Skin of body (tissue), 2 donors: ENCODE measurements around the gene LRIT2. TPM values are rescaled to one million over a fixed set of nuclear protein-coding genes. Genes with fewer than 3 reads are reported as not detected.
"Not testable (repeated sequence)": the region's sequence is repeated elsewhere in the genome, so short reads cannot be mapped to it uniquely, and the experiment has no call there.

ENCODE experiments used
- DNase-seq: peaks from one replicate; lab custom pipeline; 2025; lab: John Stamatoyannopoulos, UW
- total RNA-seq: library from RNA; depleted of rRNA; stranded (reverse); fragments of >200 nt; gene quantifications from one replicate; pipeline ENCODE4 v1.2.3, GENCODE V29; 2014

The LRIT2 gene
- total RNA-seq, 1 donor from 2014 or later: not detected

DNA sequence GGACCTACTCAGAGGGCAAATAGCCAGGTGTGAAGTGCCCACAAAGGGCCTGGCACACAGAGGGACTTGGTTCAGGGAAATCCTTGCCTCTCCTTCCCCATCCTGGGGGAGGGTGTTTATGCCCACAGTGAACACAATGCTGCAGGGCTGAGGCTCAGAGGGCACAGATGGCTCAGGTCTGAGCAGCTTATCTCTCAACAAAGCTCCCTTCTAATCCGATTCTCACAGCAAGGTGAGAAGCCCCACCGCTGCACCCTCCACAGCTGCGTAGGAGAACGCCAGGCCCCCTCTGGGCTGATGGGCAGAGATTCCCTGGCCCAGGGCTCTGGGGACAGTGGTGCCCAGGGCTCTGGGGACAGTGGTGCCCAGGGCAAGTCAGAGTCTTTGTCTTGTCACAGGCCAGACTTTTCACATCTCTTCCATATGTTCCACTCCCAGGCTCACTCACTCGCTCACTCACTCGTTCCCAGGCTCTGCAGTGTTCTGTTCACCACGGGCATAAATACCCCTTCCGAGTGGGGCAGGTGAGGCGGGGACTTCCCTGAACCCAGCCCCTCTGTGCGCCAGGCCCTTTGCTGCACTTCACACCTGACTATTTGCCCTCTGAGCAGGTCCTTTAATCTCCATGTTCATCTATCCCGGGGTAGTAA is 39.7 kb downstream of the LRIT2 start:
- no peak for DNase-seq

DNA sequence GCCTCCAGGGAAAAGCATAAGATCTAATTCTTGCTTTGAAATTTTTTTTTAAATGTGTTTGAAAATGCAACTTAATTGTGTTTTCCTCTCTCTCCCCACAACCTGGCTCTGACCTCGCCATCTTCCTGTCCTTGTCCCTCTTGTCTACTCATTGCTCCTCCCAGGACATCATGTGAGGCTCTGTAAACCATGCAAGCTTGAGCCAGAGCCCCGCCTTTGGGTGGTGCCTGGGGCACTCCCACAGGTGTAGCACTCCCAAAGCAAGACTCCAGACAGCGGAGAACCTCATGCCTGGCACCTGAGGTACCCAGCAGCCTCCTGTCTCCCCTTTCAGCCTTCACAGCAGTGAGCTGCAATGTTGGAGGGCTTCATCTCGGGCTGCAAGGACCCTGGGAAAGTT is 40.8 kb downstream of the LRIT2 start:
- DNase-seq: no peak

DNA sequence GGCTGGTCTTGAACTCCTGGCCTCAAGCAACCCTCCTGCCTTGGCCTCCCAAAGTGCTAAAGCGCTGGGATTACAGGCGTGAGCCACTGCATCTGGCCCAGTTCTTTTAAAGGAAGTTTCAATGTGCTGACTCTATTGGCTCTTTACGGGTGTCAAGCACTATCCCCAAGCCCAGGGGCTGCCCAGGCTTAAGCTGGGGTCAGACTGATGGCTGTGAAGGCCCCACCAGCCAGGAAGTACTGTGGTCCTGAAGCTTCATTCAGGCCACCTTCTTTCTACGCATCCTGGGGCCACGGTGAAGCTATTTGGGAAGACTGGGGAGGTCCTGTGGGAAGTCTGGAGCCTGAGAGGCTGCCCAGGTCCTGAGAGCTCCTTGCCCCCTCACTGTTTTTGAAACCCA is 43.7 kb downstream of the LRIT2 start:
- no peak for DNase-seq

DNA sequence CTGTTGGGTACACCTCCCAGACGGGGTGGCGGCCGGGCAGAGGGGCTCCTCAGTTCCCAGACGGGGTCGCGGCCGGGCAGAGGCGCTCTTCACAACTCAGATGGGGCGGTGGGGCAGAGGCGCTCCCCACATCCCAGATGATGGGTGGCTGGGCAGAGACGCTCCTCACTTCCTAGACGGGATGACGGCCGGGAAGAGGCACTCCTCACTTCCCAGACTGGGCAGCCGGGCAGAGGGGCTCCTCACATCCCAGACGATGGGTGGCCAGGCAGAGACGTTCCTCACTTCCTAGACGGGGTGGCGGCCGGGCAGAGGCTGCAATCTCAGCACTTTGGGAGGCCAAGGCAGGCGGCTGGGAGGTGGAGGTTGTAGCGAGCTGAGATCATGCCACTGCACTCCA is 45.0 kb downstream of the LRIT2 start:
- not testable (repeated sequence) for DNase-seq

DNA sequence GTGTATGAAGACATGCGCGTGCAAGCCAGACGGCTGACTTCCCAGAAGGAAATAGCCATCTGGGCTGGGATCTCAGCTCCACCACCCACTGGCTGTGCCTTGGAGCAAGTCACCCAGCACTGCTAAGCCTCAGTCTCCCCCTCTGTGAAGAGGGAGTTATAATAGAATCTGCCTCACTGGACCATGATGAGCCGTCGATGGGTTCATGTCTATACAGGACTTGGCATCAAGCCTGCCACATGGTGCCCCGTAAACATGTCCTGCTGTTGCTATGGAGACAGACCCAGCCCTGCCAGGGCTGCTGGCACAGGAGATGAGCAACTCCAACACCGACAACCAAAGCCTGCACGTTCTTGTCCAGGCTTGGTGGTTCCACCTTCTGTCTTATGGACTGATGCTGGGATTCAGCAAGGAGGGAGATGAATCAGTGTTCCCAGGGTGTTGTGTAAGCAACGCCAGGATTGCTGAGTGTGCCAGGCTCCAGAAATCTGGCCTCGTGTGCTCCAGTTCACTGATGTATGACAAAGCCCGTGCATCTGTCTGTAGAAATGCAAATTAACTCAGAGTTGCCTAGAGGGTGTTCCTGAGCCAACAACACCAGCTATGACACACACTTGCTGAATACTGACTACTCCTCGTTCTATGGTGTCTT is 46.2 kb downstream of the LRIT2 start:
- DNase-seq: peak; percentile 36

DNA sequence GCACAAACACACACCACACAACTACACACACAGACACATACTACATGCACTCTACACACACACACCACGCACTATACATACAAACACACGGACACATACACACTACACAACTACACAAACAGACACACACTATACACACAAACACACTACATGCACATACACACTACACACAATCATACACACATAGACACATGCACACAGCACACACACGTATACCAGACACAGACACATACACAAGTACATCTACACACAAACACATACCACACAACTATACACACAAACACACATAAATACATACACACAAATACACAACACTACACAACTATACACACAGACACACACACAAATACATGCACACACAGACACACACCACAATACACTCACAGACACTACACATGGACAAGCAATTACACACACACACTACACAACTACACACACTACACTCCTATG is 47.2 kb downstream of the LRIT2 start:
- DNase-seq: no peak

DNA sequence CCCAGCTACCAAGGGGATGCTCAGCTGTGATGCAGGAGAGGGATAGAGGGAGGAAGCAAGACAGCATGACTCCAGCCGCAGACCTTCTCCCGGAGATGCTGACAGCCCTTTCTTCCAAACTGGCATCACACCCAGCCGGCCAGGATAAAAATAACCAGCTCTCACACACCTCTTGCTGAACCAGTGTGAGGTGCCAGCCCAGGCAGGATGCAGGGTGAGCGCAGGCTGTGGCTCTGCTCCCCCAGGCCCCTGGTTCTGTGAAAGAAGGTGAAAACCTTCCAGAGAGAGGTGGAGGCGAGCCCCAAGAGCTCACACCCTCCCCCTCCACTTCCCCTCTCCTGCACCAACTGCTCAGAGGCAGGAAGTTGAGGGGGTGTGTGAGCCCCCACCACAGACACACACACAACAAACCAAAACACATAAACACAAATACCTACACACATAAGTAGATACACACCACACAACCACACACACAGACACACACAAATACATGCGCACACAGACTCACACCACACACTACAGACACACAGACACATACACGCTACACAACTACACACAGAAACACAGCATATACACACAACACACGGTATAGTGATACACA is 47.7 kb downstream of the LRIT2 start:
- no peak for DNase-seq

DNA sequence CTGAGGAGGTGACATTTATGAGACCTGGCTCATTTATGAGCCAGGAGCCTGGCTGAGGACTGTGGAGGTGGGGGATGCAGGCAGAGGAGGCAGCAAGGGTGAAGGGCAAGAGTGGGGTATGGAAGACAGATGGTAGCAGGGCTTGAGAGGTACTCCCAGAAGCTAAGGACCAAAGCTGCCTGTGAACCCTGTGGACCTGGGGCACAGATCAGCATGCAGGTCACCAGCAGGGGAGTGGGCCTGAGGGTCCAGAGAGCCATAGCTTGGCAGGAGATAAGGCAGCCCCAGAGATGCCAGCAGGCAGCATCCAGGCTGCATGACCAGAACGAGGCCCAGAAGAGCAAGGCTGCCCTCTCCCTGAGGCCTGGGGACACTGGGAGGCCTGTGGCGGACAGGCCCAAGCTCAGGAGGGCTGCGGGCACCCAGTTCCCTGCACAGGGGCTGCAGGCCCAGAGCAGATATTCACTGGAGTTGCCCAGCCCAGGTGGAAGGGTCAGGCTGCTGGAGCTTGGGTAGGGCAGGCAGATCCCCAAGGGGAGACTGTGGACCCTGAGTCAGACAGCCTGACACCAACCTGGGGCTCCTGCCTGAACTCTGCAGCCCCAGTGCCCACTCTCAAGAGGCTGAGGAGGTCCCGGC is 48.4 kb downstream of the LRIT2 start:
- no peak for DNase-seq

DNA sequence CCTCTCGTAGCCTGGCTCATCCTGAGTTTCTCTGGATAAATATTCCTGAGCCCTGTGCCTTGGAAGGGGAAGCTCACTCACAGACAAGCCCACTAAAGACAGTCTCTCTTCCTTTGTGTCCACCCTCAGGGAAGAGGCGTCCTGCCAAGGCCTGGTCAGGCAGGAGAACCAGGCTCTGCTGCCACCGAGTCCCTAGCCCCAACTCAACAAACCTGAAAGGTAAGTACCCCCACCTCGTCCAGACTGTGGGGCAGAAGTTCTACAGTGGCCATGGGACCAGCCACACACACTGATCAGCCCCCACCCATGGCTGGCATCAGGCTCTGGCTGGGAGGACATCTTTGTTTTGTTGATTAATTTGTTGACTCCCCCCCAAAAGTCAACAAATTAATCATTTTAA is 49.0 kb downstream of the LRIT2 start:
- no peak for DNase-seq

DNA sequence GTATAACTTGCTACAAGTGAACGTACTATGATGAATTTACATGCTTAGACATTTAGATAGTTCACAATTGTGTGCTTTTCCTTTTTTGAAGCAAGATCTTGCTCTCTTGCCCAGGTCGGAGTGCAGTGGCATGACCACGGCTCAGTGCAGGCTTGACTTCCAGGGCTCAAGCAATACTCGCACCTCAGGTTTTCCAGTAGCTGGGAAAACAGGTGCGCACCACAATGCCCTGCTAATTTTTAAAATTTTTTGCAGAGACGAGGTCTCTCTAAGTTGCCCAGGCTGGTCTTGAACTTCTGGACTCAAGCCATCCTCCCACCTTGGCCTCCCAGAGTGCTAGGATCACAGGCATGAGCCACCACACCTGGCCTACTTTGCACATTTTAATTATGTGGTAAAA is 49.9 kb downstream of the LRIT2 start:
- DNase-seq: no peak

DNA sequence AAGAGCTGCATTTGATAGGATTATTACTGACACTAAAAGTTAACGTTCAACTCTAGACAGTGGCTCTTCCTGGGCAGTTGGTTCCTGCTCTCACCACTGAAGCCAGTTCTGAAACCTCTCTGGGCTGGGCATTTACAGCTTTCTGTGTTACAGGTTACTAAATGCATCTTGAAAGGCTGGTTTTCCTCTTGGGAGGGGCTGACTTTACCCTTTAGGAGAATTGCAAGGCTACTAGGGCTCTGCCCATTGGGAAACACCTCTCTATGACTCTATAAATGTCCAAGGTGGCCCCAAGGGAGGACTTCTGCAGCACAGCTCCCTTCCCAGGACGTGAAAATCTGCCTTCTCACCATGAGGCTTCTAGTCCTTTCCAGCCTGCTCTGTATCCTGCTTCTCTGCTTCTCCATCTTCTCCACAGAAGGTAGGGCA is 51.8 kb downstream of the LRIT2 start, which contains the start of gene GPR15LG:
Gene GPR15LG (plus strand): TSS at position 301 of the 429 bp plus-strand sequence. CDS start 51 bp downstream, at position 352.
- no peak for DNase-seq

DNA sequence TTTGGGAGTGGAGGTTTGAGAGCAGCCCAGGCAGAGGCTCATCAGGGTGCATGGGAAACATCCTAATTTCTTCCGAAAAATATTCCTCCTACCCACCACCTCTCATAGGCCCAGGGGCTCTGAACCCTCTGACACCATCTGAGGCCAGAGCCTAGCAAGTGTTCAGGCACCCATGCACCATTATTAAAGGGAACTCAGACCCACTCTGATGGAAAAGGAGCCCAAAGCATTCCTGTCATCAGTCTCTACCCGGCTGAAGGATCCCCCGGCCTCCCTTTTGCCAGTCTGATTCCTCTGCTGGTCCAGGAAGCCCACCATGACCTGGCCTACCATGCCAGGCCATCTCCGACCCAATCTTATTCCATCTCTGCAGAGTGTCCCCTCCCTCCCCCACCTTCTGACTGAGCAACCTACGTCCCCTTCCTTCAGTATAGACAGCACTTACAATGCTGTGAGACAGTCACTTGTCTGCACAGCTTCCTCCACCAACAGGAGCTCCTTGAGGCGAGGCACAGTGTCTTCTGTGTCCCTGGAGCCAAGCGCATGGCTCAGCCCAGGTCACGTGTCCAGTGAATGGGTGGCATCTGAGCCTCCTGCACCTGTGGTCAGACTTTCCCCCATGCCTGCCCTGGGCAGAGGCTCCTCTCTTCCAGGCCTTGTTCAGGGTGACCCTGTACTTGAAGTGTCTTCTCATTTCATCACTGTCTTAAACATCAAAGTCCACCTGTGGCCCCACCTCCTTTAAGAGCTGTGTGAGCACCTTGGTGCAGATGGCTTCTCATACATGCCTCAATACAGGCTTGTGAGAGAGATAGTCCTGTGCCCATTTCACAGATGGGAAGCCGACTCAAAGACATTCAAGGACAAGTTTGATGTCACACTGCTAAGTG is 52.6 kb downstream of the LRIT2 start:
- no peak for DNase-seq

DNA sequence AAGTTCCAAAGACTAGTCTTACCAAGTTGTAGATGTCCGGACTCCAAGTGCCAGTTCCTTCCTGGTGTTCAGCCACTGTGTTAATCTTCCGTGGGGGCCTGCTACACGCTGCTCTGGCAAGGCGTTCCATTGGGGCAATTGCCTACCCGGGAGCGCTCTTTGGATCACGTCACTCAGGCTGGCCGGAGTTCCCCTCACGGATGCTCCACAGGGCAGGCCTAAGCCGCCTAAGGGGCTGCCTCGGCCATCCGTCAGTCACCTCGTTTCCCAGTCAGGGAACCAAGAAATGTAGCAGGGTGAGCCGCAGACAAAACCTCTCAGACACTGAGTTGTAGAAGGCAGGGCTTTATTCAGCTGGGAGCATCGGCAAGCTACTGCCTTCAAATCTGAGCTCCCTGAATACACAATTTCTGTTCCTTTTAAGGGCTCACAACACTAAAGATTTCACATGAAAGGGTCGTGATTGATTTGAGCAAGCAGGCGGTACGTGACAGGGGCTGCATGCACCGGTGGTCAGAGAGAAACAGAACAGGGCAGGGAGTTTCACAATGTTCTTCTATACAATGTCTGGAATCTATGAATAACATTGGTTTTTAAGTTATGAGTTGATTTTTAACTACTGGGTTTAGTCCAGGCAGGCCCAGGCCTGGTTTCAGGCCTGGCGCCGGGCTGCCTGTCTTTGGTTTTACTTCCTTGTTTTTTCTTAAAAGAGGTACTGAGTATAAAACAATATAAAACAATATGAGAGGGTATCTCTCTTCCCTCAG is 53.5 kb downstream of the LRIT2 start:
- DNase-seq: not testable (repeated sequence)

DNA sequence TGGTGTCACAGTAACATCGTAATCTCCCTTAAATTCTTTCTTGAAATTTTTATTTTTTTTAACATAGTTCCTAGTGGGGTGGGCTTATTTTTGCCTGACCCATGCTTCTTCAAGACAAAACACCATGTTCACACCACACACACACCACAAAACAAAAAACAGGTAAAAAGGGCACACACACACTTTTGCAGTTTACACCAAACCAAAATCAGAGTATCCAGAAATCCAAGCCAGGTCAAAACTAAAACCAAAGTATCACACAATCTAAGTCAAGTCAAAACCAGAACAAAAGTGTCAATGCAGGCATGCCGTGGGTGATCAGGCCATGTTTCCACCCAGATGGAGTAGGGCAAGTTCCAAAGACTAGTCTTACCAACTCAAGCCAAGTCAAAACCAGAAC is 54.1 kb downstream of the LRIT2 start:
- not testable (repeated sequence) for DNase-seq

Other genes starting within 250 kb of the LRIT2 start
- 99.2 TPM for gene GHITM, start 86.0 kb downstream of the LRIT2 start, total RNA-seq
- gene GPR15LG, start 51.7 kb downstream of the LRIT2 start, total RNA-seq: 2.1 TPM
- 1.7 TPM for gene CDHR1, start 31.0 kb downstream of the LRIT2 start, total RNA-seq
- gene LRIT1, start 16.0 kb upstream of the LRIT2 start, total RNA-seq: not detected
- 1.7 TPM for gene RGR, start 19.5 kb upstream of the LRIT2 start, total RNA-seq
- gene CCSER2, start 103.0 kb upstream of the LRIT2 start, total RNA-seq: 36.6 TPM